H1 (cell line): ENCODE measurements around the gene TIE1. TPM values are rescaled to one million over a fixed set of nuclear protein-coding genes. Genes with fewer than 3 reads are reported as not detected.

Source experiments
- CTCF ChIA-PET: fragments of 300-600 bp; sonication (Branson Sonifier 250); formaldehyde crosslinking; loops from one replicate; lab custom pipeline; 2021; ENCODE audit not compliant: partially characterized antibody; lab: Charles Lee
- POLR2A ChIA-PET: fragments of 300-600 bp; sonication (Branson Sonifier 250); formaldehyde crosslinking; loops from one replicate; lab custom pipeline; 2021; ENCODE audit warnings: inconsistent platforms; ENCODE audit not compliant: partially characterized antibody; lab: Charles Lee
- DNase-seq, 2 experiments: peaks; one replicate each; pipeline versions ENCODE4 v3.0.0 to v3.0.0-alpha.2; 2010 to 2022; ENCODE audit warnings: low spot score in 2 of 2, low read depth in 1 of 2, mixed read lengths in 1 of 2
- FAIRE-seq: peaks from 2 replicates; lab custom pipeline; 2011; peaks lifted over from hg19 to GRCh38; lab: Jason Lieb, UNC
- H2AFZ ChIP-seq: 2 replicates; pipeline ENCODE4 v1.8.1; 2012; ENCODE audit warnings: low read length, inconsistent platforms
- H2AK5ac ChIP-seq: 2 replicates; pipeline ENCODE4 v1.6.1; 2013; ENCODE audit warnings: low read depth, low read length
- H2BK120ac ChIP-seq: replicated peaks from 2 replicates; pipeline ENCODE3; 2013; ENCODE audit warnings: low read depth, low read length, inconsistent platforms
- H2BK12ac ChIP-seq: 2 replicates; pipeline ENCODE4 v1.6.1; 2013; ENCODE audit warnings: low read depth, low read length
- H2BK15ac ChIP-seq: 2 replicates; pipeline ENCODE4 v1.6.1; 2013; ENCODE audit warnings: low read length
- H2BK20ac ChIP-seq: 2 replicates; pipeline ENCODE4 v1.6.1; 2013; ENCODE audit warnings: low read length
- H2BK5ac ChIP-seq: 2 replicates; pipeline ENCODE4 v1.6.1; 2013; ENCODE audit warnings: low read depth, low read length
- H3K14ac ChIP-seq: 2 replicates; pipeline ENCODE4 v1.6.1; 2013; ENCODE audit warnings: inconsistent platforms; ENCODE audit not compliant: insufficient read length
- H3K18ac ChIP-seq: 2 replicates; pipeline ENCODE4 v1.6.1; 2013; ENCODE audit warnings: low read length; ENCODE audit errors: extremely low read depth
- H3K23ac ChIP-seq: 2 replicates; pipeline ENCODE4 v1.6.1; 2013; ENCODE audit warnings: inconsistent platforms; ENCODE audit not compliant: insufficient read length
- H3K23me2 ChIP-seq: 2 replicates; pipeline ENCODE4 v1.6.1; 2013; ENCODE audit warnings: low read depth, low read length
- H3K27ac ChIP-seq: 2 replicates; pipeline ENCODE4 v1.6.1; 2011; ENCODE audit warnings: low read depth, low read length, inconsistent platforms
- H3K27me3 ChIP-seq, 4 experiments: replicated peaks in 1 of 4; 1 replicate in 1 of 4; 2 replicates in 3 of 4; pipeline versions ENCODE4 v1.6.1 to v1.8.1; 2011 to 2013; ENCODE audit warnings: low read length in 3 of 4, mild to moderate bottlenecking in 3 of 4, inconsistent platforms in 2 of 4, mixed read lengths in 2 of 4, moderate library complexity in 1 of 4; ENCODE audit not compliant: control insufficient read depth in 3 of 4, insufficient read depth in 3 of 4; ENCODE audit errors: extremely low read depth in 1 of 4
- H3K36me3 ChIP-seq, 4 experiments: 2 replicates each; pipeline versions ENCODE4 v1.6.1 to v1.8.1; 2011 to 2013; ENCODE audit warnings: mild to moderate bottlenecking in 4 of 4, low read length in 3 of 4, moderate library complexity in 2 of 4, control low read depth in 1 of 4, inconsistent platforms in 1 of 4; ENCODE audit not compliant: insufficient read depth in 4 of 4, control insufficient read depth in 2 of 4
- H3K4ac ChIP-seq: replicated peaks from 2 replicates; pipeline ENCODE3; 2013; ENCODE audit warnings: low read length, low read depth, mixed read lengths, inconsistent platforms; ENCODE audit not compliant: insufficient read length
- H3K4me1 ChIP-seq, 4 experiments: replicated peaks in 1 of 4; 1 replicate in 1 of 4; 2 replicates in 3 of 4; pipeline versions ENCODE4 v1.6.1 to v1.8.1; 2011 to 2013; ENCODE audit warnings: low read length in 3 of 4, inconsistent platforms in 2 of 4, mixed read lengths in 1 of 4; ENCODE audit not compliant: insufficient read depth in 4 of 4, control insufficient read depth in 3 of 4
- H3K4me2 ChIP-seq, 2 experiments: 2 replicates each; pipeline versions ENCODE4 v1.6.1 to v1.8.1; 2011 to 2013; ENCODE audit warnings: low read depth in 2 of 2, low read length in 2 of 2, control low read depth in 1 of 2, inconsistent platforms in 1 of 2, mild to moderate bottlenecking in 1 of 2; ENCODE audit not compliant: insufficient read depth in 1 of 2
- H3K4me3 ChIP-seq, 4 experiments: fragments of 200-600, 300-600 bp in 1 of 4; sonication (generic), shearing (Covaris generic), sonication (Bioruptor Twin) in 1 of 4; 2 replicates each; pipeline versions ENCODE4 v1.5.1 to v1.8.1; 2011 to 2016; ENCODE audit warnings: low read length in 4 of 4, low read depth in 3 of 4, control low read depth in 2 of 4, inconsistent platforms in 2 of 4, mild to moderate bottlenecking in 2 of 4, mixed read lengths in 1 of 4, moderate library complexity in 1 of 4; ENCODE audit not compliant: insufficient read depth in 2 of 4; ENCODE audit errors: extremely low read depth in 1 of 4
- H3K56ac ChIP-seq: replicated peaks from 2 replicates; pipeline ENCODE3; 2013; ENCODE audit warnings: low read depth, mild to moderate bottlenecking, mixed read lengths, low read length, inconsistent platforms; ENCODE audit not compliant: insufficient read length
- H3K79me1 ChIP-seq: 2 replicates; pipeline ENCODE4 v1.6.1; 2013; ENCODE audit warnings: low read depth, low read length, control low read depth
- H3K79me2 ChIP-seq, 2 experiments: 2 replicates each; pipeline versions ENCODE4 v1.6.1 to v1.8.1; 2012 to 2013; ENCODE audit warnings: low read length in 2 of 2, mild to moderate bottlenecking in 2 of 2, inconsistent platforms in 1 of 2; ENCODE audit not compliant: insufficient read depth in 2 of 2, control insufficient read depth in 1 of 2
- H3K9ac ChIP-seq, 4 experiments: replicated peaks in 1 of 4; 1 replicate in 1 of 4; 2 replicates in 3 of 4; pipeline versions ENCODE4 v1.6.1 to v1.8.1; 2011 to 2013; ENCODE audit warnings: low read depth in 3 of 4, low read length in 3 of 4, control low read depth in 2 of 4, mild to moderate bottlenecking in 2 of 4, moderate library complexity in 2 of 4, inconsistent platforms in 1 of 4; ENCODE audit errors: extremely low read depth in 1 of 4
- H3K9me3 ChIP-seq, 2 experiments: 2 replicates each; pipeline versions ENCODE4 v1.6.1 to v1.8.1; 2012 to 2013; ENCODE audit warnings: mild to moderate bottlenecking in 2 of 2, moderate library complexity in 2 of 2, control low read depth in 1 of 2, inconsistent platforms in 1 of 2, low read depth in 1 of 2, low read length in 1 of 2, mixed read lengths in 1 of 2; ENCODE audit not compliant: insufficient read depth in 2 of 2
- H4K20me1 ChIP-seq, 2 experiments: replicated peaks in 1 of 2; 2 replicates each; pipeline versions ENCODE3 to v1.8.1; 2011 to 2013; ENCODE audit warnings: inconsistent platforms in 2 of 2, low read length in 2 of 2, mild to moderate bottlenecking in 1 of 2; ENCODE audit not compliant: insufficient read depth in 2 of 2, control insufficient read depth in 1 of 2
- H4K5ac ChIP-seq: 2 replicates; pipeline ENCODE4 v1.6.1; 2013; ENCODE audit warnings: low read length, low read depth, mixed read lengths, inconsistent platforms; ENCODE audit not compliant: insufficient read length
- H4K8ac ChIP-seq: 2 replicates; pipeline ENCODE4 v1.8.0; 2013; ENCODE audit warnings: mild to moderate bottlenecking, moderate library complexity, low read length, inconsistent platforms; ENCODE audit not compliant: insufficient read depth; ENCODE audit errors: extremely low read depth
- H4K91ac ChIP-seq: replicated peaks from 2 replicates; pipeline ENCODE3; 2013; ENCODE audit warnings: low read length, mixed read lengths, inconsistent platforms; ENCODE audit not compliant: insufficient read length
- CTBP2 ChIP-seq: IDR thresholded peaks from 2 replicates; pipeline ENCODE4 v1.7.0; 2011; ENCODE audit warnings: borderline replicate concordance, mild to moderate bottlenecking, moderate library complexity, mixed read lengths, low read length; ENCODE audit not compliant: insufficient read depth, insufficient read length
- WGBS, 2 experiments: shearing (Covaris generic) in 1 of 2; methylation state at CpG; one replicate each; pipeline versions ENCODE4 v1.1.6 to v1.1.7; 2013 to 2015; ENCODE audit warnings: low lambda C conversion rate in 2 of 2, mixed read lengths in 2 of 2, inconsistent platforms in 1 of 2, low coverage in 1 of 2, missing lambda C conversion rate in 1 of 2; ENCODE audit not compliant: insufficient replicate concordance in 2 of 2, insufficient coverage in 1 of 2, insufficient read length in 1 of 2; ENCODE audit errors: extremely low coverage in 1 of 2, missing lambda C conversion rate in 1 of 2; 5-methylcytosine and 5-hydroxymethylcytosine counted together
- polyA plus RNA-seq, 7 experiments: library from polyadenylated mRNA; depleted of rRNA in 3 of 7; stranded (reverse) in 5 of 7; unstranded in 2 of 7; fragments of >200 nt in 5 of 7; fragments of 200-250 nt in 2 of 7; gene quantifications; 1 replicate in 5 of 7; 2 replicates in 1 of 7; 4 replicates in 1 of 7; pipeline versions ENCODE4 v1.2.1 to v1.2.3, GENCODE V29; 2011 to 2013; ENCODE audit warnings: missing spikeins in 2 of 7, mixed read lengths in 2 of 7
- total RNA-seq: library from RNA; stranded (reverse); fragmentation: NEBNext Ultra II Directional; extraction: Animal tissue kit (Norgen Biotek cat#: 25700); gene quantifications from 2 replicates; pipeline ENCODE4 v1.2.1, GENCODE V29; 2021

The TIE1 gene
- total and polyA plus RNA-seq, 2 of the 8 experiments (the other 6 are each of a cell fraction or from before 2014, with no cell fraction given) = 0.74 to 2.2 TPM

GRCh38 chr1:43284546-43285110 lies 16.2 kb upstream of the TIE1 start:
- no peak for FAIRE-seq
- H3K79me2 ChIP-seq = no peaks in the 10 kb centered on the region
- no peaks in the 10 kb centered on the region for H4K20me1 ChIP-seq
- peak overlapping the region; percentile 97 for H2BK12ac ChIP-seq
- H3K23ac ChIP-seq = no peak overlapping the region
- H3K4me2 ChIP-seq = peak overlapping the region; percentile 72 to 99
- H2AK5ac ChIP-seq = peak overlapping the region; percentile 96
- no peak overlapping the region for H2BK120ac ChIP-seq
- no peak overlapping the region for H3K14ac ChIP-seq
- no peaks in the 10 kb centered on the region for H3K9me3 ChIP-seq
- peak overlapping the region; percentile 99 for H2BK15ac ChIP-seq
- peaks cover 3% of the 10 kb centered on the region; the same call in 1 of the 2 replicates for H3K23me2 ChIP-seq
- no peaks in the 10 kb centered on the region; the same call in none of the 2 replicates for H3K79me1 ChIP-seq
- ChIA-PET CTCF (interaction anchor here (0.6 to 3.8 kb wide), 19 partner anchors 7 to 370 kb away, joined by 3 to 26 read pairs (median 6); partner anchors contain the start of gene TMEM125), POLR2A (interaction anchor here (0.7 to 4.4 kb wide), 5 partner anchors 10 to 73 kb away, joined by 3 to 31 read pairs (median 12); partner anchors contain the start of genes CDC20 and TMEM125)
- H4K5ac ChIP-seq = no peak overlapping the region
- no peak overlapping the region for H3K56ac ChIP-seq
- H2BK5ac ChIP-seq = peak overlapping the region; percentile 90
- WGBS, 2 experiments = 80% methylated on average over 12 of the region's 12 CpGs; no CpG with 5 or more reads in 1 of the 2 experiments
- H3K27me3 ChIP-seq = no peaks in the 10 kb centered on the region; a peak in 1 of 7 replicates
- H3K27ac ChIP-seq = peak overlapping the region; percentile 7; the same call in 1 of the 2 replicates
- H3K4ac ChIP-seq = peak overlapping the region; percentile 46
- peak overlapping the region; percentile 21; the same call in 1 of the 2 replicates for H2BK20ac ChIP-seq
- DNase-seq = no peak
- peak overlapping the region in 1 of 4 experiments; percentile 76; a peak in 2 of 7 replicates for H3K9ac ChIP-seq
- H4K91ac ChIP-seq = peak overlapping the region; percentile 76
- peak overlapping the region; percentile 51 for H3K18ac ChIP-seq
- peak overlapping the region; percentile 41 to 64 (median 60) for H3K4me3 ChIP-seq
- peaks cover 0 to 15% (median 12%) of the 10 kb centered on the region in 4 experiments; a peak in 6 of 7 replicates for H3K4me1 ChIP-seq
- H4K8ac ChIP-seq = peak overlapping the region; percentile 68; the same call in 1 of the 2 replicates
- no peak overlapping the region for H2AFZ ChIP-seq
- H3K36me3 ChIP-seq = no peaks in the 10 kb centered on the region
- no peak for TF ChIP-seq CTBP2
